NCI-H1105 (cell line): ENCODE measurements around the gene DHCR7.
"Not testable (repeated sequence)": the region's sequence is repeated elsewhere in the genome, so short reads cannot be mapped to it uniquely, and the experiment has no call there.

Source experiments
- DNase-seq: peaks from one replicate; lab custom pipeline; 2025; lab: John Stamatoyannopoulos, UW

Gene DHCR7

DNA sequence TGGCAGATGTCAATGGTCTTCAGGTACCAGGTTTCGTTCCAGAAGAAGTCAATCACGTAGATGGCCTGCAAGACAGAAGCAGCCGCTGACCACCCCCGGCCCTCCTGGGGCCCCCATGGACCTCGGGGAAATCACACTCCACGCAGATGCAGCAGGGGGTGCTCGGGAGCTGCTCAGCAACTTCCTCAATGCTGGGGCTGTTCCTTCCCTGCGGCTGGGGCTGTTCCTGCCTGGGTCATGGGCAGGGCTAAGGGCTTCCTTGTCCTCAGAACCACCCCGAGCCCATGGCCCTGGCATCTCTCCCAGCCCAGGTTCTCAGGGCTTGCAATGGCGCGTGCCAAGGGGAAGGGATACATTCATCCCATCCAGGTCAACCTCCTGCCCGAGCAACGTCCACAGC lies 10.3 kb downstream of the DHCR7 start:
- DNase-seq = no peak

DNA sequence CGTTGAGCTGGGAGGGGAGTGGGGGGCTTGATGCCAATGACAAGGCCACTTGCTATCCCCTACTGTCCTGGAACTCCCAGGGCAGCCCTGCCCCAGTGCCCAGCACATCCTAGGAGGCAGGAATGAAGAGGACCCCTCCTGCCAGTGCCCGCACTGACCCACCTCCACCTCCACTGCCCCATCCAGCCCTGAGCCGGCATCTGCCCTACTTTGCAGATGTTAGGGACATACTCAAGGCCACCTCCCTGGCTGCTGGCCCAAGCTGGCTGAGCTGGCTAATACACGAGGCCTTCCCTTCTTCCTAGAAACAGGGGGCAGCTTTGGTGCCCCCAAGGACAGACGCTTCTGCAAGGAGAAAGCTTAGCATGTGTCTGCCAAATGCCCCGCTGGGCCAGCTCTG lies 10.8 kb downstream of the DHCR7 start:
- DNase-seq = no peak

DNA sequence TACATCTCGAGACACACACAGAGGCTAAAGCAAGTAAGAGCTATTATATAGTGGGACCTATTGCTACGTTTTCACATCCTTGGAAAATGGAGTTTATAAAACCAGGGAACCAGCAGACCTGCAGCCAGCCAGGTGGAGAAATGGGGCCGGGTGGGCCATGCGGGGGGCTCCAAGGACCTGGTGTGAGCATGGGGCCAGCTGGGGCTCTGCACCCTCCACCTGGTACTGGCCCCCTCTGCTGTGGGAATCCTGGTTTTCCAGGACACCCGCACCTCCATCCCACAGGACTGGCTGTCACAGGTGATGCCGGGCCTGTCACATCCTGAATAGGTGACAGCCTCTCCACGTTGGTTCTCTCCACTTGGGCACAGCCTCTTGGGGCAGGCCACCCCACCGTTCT lies 11.3 kb downstream of the DHCR7 start:
- no peak for DNase-seq

DNA sequence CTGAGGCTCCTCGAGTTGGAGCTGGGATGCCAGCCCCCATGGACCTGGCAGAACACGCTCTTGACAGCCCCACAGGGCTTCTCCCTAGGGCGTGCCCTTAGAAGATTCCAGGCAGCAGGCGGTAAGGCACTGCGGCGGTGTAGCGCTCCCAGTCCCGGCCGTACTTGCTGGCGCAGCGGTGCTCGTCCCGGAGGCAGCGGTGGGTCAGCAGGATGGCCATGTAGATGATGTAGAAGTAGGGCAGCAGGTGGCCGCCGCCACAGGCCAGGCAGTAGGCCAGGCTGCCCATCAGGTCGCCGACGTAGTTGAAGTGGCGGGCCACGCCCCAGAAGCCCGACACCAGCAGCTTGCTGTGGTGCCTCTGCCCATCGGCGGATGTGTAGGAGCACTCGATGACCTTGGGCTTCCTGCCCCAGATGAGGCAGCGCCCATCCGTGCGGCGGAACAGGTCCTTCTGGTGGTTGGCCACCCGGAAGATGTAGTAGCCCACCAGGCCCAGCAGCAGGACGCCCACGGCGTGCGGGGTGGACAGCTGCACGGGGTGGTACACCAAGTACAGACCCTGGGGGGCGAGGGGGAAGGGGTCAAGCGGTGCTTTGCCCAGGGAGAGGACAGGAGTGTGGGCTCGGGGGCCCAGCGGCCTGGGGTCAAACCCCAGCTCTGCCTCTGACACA lies 12.8 kb downstream of the DHCR7 start:
- no peak for DNase-seq

DNA sequence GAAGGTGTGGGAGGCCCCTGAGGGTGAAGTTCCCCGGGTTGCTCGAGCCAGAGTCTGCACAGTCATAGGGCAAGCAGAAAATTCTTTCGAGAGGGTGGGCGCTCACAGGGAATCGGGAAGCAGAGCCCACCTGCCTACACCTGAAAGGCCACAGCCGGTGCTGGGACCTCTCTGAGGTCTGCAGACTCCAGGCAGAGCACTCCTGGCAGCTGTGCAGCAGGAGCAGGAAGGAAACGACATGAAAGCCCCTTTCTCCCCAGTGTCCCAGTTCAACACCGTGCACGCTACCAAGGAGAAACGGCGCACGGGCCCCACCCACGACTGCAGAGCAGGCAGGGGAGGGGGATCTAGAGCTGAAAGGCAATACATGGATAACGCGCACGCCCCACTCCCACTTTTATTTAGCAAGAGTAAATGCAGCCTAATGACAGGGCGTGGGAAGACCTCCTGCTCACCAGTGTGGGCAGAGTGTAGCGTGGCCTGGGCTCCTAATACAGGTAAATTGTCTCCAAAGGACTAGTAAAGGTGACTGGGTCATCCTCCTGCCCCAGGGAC lies 13.5 kb downstream of the DHCR7 start:
- DNase-seq = no peak

DNA sequence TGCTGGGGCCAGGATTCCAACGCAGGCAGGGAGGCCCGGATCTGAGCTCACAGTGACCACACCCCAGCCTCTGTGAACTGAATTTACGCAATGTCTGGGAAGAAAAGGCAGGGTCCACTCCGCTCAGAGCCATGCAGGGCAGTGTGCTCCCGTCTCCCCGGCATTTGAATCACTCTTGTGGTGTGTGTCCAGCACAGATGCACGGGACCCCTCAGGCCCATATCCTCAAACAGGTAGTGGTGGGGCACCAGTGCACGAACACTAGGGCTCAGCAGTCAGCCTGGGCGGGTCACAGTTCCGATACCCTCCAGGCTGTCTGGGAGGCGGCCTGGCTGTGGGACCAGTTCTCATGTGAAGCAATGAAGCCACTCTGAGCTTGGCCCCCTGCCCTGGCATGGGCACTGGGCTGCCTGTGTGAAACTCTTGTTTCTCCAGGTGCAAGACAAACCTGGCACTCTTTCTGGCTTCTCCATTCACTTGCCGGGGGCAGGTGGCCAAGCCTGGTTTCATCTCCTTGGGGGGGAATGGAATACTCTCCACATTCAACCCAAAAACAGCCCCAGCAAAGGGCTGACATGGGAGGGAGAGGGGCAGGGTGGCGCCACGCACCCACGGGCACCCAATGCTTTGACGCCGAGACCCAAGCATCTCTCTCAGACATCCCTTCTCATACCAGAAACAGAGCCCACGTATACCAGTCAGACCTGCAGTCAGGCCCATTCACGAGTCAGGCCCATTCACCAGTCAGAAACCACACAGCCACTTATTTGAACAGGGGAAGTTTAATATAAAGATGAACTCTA lies 14.3 kb downstream of the DHCR7 start:
- no peak for DNase-seq

DNA sequence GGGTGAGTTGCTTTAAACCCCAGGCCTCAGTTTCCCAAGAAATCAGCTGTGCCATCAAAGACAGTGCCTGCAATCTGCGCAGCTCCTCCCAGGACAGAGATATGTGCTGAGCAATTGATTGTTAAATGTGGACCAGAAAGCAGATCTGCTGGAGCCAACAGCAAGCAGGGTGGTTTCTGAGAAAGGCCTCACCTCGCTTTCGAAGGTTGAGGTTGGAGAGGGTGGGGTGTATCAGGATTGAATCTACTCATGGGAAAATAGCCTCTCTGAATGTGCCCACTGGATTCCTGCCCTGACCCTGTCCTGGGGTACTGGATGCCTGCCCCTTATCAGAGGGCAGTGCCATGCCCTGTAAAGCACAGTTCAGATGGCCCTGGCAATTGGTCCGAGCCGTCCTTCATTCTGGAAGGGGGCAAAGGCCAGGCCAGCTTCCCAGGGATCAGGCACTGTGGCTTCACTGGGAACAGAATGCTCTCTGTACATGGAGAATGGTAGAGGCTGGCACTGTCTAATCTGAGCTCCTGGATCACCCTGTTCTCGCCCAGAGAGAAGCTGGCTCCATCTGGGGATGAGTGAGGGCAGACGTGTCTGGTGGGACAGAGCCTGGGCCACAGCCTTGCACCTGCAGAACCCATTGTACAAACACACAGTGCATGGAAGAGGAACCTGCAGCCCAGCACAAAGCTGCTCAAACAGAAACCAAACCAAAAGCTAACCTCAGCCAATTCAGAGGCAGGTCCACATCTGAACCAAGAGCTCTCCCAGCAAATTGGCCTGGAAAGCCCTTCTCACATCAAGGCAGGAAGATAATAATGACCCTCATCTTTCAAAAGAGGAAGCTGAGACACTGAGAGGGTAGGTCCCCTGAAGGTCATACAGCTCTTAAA lies 15.2 kb downstream of the DHCR7 start:
- DNase-seq = no peak

DNA sequence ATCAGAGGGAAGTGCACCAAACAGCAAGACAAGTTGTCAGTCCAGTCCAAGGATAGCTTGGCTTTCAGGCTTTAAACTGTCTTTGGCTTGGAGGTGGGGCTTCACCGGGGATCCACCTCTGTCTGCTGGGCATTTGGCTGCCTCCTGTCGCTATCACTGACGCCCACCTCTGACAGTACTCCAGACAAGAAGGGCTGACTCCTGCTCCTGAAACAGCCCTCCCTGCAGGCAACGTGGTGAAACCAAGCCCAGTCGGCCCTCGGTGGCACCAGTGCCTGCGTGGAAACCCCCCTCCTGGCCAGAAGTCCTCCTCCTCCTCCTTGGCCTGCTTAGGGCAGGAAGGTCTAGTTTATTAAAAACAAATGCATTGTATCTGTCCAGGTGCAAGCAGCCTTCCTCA lies 16.9 kb downstream of the DHCR7 start:
- no peak for DNase-seq

DNA sequence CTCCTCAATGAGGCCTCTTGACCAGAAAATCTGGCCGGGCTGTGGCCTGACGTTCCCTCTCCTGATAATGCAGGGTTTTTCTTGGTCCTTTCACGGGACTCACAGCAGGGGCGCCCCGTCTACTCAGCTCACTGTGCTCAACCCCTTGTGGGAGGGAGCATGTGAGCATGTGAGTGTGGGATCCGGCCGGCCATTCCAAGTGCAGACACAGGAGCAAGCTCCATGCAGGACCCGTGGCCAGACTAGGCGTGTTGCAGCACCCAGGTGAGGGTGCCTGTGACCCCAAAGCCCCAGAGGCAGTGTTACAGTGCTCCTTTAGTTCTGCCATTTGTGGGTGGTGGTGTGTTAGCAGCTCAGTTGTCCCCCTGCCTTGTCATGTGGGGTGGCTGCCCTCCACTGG lies 18.0 kb downstream of the DHCR7 start:
- no peak for DNase-seq

DNA sequence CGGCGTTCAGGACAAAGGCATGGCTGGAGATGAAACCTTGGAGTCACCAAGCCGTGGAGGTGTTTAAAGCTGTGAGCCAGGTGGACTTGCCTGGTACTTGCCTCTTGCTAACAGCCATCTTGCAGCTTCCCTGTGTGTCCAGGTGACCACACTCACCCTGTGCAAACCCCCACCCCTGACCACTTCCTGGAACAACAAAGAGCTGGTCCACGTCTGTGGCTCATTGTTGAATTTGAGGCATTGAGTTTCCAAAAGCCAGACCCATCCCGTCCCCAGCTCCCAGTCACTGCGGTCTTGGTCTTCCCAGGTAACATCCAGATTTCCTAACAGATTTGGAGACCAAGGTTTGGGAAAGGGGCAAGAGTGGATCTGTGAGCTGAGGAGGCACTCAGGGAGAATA lies 18.5 kb downstream of the DHCR7 start:
- DNase-seq = no peak

DNA sequence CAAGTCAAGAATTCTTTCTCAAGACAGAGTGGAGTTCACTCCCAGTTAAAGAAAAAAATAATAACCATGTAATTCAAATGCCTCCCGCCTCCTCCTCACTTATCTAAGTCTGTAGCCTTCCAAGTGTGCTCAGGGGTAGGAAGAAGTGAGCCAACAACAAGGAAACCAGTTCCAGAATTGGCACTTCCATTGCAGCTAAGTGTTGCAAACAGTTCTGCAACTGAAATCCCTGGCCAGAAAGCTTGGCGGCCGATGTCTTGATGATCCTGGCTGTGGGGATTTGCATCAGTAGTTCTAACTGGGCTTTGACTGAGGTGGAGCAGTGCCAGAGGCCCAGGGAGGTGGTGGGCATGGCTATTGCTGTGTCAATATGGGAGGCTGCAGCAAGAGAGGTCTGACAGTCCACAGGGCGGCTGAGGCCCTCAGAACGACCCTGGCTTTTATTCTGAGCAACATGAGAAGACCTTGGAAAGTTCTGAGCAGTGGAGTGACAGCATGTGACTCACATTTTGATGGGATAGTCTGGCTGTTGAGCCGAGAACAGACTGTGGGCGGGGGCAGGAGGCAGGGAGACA lies 19.2 kb downstream of the DHCR7 start:
- no peak for DNase-seq

DNA sequence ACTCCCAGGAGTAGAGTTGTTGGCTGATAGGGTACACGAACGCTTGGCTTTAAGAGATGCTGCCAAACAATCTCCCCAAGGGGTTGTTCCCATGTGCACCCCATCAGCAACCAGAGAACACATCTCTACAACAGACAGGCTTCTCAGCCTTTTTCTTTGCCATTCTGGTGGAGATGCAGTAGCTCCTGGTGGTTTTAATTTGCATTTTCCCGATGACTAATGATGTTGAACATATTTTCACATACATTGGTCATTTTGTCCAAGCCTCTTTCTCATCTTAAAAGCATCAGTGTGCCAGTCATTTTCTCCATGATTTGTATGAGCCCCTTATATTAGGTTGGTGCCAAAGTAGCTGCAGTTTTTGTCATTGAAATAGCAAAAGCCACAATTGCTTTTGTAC lies 21.8 kb downstream of the DHCR7 start:
- no peak for DNase-seq

DNA sequence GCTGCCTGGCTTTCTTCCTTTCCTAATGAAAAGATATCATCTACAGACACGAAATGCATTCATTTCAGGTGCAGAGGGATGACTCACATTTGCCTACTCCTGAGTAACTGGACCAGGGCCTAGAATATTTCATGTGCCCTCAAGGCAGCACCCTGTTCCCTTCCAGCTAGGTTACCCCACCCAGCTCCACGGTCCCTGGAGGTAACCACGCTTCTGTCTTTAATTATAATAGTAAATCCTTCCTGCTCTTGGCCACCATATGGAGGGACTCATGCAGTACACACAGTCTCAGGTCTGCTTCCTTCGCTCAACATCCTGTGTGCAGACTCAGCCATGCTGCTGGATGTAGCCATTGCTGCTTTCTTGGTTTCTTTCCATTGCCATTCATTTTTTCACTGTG lies 22.3 kb downstream of the DHCR7 start:
- DNase-seq = no peak

DNA sequence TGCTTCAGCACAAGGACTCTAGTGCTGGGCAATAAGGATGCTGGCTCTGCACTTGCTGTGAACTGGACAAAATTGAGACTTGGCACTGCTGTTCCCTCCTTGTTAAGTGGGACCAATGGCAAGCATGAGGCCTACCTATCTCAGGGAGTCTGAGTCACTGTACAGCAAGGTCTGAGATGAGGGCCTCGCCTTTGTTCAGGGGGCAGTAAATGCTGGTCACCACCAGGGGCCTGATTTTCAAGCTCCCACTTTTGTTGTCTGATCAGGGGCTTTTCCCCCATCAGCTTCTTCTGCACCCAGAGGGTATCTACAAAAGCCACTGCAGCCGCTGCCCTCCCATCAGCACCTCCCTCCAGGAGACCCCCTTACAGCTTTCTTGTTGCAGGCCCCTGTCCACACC lies 22.8 kb downstream of the DHCR7 start:
- no peak for DNase-seq

DNA sequence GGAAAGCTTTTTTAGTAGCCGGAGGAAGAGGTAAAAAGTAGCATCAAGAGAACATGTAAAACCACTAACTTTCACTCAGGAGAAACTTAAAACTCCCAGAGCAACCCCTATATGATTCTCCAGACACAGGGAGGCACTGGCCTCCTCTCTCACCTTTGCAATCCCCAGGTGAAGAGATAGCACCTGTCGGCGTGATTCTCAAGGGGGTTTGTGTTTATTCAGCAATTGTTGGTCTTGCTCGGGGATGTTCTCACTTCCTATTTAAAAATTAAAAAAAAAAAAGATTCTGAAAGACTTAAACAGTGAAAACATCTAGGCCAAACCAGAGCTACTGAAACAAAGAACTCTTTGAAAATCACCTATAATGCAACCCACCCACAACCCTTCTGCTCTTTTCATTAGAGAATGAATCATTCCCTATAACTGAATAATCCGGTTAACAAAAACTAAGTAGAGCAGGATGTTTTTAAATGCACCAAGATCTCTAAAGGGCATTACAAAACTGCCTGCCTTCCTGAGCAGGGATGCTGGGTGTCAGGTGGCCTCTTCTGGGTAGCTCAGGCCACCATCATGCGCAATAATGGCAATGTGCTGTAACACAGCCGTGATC lies 24.9 kb downstream of the DHCR7 start:
- no peak for DNase-seq

DNA sequence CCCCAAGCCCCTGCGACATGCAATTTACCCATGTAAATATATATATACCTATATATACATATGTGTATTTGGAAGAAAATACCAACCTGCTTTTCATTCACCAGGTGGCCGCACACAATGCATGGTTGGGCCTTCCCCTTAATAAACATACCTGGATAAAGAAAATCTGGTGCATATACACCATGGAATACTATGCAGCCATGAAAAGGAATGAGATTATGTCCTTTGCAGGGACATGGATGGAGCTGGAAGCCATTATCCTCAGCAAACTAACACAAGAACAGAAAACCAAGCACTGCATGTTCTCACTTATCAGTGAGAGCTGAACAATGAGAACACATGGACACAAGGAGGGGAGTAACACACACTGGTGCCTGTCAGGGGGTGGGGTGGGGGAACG lies 25.9 kb downstream of the DHCR7 start:
- not testable (repeated sequence) for DNase-seq

DNA sequence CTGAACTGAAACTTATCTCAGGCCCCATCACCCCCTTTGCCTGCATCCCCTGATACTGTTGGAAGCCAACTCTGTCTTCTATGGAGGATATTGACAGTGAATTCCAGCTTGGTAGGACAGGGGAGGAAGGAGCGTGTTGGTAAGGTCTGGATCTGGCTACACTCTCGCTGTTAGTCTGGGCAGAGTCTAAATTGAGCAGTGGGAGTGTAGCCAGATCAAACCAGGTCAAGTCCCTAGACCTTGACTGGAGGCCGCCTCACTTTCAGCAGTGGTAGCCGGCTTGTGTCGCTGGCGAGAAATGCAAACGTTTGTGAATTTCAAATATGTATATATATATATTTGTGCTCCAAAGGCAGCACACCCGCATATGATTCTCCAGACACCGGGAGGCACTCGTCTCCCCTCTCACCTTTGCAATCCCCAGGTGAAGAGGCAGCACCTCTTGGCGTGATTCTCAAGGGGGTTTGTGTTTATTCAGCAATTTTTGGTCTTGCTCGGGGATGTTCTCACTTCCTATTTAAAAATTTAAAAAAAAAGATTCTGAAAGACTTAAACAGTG lies 26.7 kb downstream of the DHCR7 start:
- DNase-seq = no peak

DNA sequence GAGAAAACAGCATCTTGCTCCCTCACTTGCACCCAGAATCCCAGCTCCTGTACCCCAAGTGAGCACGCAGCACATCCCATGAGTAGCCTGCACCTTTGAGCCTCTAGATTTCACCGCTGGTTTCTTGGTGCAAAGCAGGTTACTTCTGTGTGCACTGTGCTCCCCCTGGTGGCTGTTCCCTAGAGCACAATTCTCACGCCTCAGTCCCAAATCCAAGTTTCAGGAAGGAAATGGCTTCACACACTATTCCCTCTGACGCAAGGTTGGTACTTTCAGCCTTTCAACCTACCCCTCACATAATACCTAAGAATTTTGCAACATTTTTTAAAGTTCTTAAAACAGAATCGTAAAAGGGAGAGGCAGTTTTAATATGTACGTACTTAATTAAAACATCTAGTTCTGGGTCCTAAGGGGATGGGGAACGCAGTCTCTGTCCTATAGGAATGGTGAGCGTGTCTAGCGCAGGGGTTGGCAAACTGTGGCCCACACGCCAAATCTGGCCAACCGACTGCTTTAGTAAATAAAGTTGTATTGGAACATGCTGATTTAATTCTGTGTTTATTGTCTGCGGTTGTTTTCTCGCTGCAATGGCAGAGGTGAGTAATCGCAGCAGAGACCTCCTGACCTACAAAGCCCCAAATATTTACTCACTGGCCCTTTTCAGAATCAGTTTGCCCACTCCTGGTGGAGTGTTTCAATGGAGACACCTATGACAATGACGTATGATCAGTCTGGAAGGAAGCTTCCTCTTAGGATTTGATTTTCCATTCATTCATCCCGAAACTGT lies 27.5 kb downstream of the DHCR7 start:
- DNase-seq = peak; percentile 33

DNA sequence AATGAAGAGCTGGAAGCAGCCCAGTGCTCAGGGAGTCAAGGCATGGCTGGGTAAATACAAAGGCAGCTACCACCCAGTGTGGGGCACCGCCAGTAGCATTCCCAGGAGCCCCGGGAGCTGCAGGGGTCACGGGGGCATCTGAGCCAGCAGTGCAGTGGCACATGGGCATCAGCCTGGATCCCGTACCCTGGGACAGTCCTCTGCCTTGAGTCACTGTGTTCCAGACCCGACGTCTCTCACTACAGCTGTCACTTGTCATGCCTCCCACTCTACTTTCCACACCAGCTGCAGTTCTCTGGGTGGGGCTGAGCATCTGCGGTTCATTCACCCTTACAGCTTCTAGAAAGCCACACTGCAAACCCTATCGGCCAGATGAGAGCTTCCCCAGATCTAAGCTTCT lies 29.6 kb downstream of the DHCR7 start:
- DNase-seq = no peak

DNA sequence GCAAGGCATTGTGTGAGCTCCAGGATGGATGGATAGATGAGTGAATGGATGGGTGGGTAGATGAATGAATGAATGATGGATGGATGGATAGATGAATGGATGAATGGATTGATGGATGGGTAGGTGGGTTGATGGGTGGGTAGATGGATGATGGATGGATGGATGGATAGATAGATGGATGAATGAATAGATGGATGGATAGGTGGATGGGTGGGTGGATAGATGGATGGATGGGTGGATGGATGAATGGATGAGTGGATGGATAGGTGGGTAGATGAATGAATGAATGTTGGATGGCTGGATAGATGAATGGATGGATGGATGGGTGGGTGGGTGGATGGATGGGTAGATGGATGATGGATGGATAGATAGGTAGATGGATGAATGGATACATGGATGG lies 33.5 kb downstream of the DHCR7 start:
- no peak for DNase-seq
